Stomach (tissue), 4 donors: Measurements from ENCODE around the gene CYYR1.

Source experiments
- CTCF ChIP-seq, 7 experiments: fragments of 450-650 bp in 4 of 7; fragments of 200-600 bp in 3 of 7; sonication (generic) in 3 of 7; IDR thresholded peaks; one replicate each; pipeline ENCODE4 v1.5.1; 2016 to 2019; ENCODE audit warnings: antibody characterized with exemption in 7 of 7, control low read depth in 2 of 7, mild to moderate bottlenecking in 1 of 7
- EP300 ChIP-seq: sonication (generic); formaldehyde crosslinking; IDR thresholded peaks from one replicate; pipeline ENCODE4 v1.6.1; 2017; ENCODE audit warnings: antibody characterized with exemption
- POLR2A ChIP-seq, 4 donors: fragments of 450-650 bp; IDR thresholded peaks; one replicate each; pipeline ENCODE4 v1.6.1; 2016; ENCODE audit warnings: antibody characterized with exemption in 4 of 4, control low read depth in 2 of 4, mild to moderate bottlenecking in 1 of 4, moderate library complexity in 1 of 4
- POLR2AphosphoS5 ChIP-seq, 3 donors: sonication (generic); formaldehyde crosslinking; IDR thresholded peaks; one replicate each; pipeline ENCODE4 v1.6.1; 2016; ENCODE audit warnings: antibody characterized with exemption in 3 of 3

GRCh38 chr21:26451081-26451740, 121.9 kb downstream of the CYYR1 start:
- no peak for TF ChIP-seq POLR2A (IDR thresholded peaks at IDR 0.05)
- TF ChIP-seq POLR2AphosphoS5 (IDR thresholded peaks at IDR 0.05), result no peak
- TF ChIP-seq CTCF (IDR thresholded peaks at IDR 0.05), result no peak
- TF ChIP-seq EP300, result no peak
